ENCODE results near the gene CCDC40.

- TF ChIP-seq CTCF (conservative IDR thresholded peaks at IDR 0.05; ENCODE audit: low read length) (no peak), EZH2phosphoT487 (IDR thresholded peaks at IDR 0.05; ENCODE audit: borderline replicate concordance, low read depth, low read length) (no peak)
Measured at GRCh38 chr17:80138856-80139426, 102.5 kb downstream of the CCDC40 start.
